ENCODE measurements around the gene SUCLG2.

The SUCLG2 gene, protein sequence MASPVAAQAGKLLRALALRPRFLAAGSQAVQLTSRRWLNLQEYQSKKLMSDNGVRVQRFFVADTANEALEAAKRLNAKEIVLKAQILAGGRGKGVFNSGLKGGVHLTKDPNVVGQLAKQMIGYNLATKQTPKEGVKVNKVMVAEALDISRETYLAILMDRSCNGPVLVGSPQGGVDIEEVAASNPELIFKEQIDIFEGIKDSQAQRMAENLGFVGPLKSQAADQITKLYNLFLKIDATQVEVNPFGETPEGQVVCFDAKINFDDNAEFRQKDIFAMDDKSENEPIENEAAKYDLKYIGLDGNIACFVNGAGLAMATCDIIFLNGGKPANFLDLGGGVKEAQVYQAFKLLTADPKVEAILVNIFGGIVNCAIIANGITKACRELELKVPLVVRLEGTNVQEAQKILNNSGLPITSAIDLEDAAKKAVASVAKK

DNA sequence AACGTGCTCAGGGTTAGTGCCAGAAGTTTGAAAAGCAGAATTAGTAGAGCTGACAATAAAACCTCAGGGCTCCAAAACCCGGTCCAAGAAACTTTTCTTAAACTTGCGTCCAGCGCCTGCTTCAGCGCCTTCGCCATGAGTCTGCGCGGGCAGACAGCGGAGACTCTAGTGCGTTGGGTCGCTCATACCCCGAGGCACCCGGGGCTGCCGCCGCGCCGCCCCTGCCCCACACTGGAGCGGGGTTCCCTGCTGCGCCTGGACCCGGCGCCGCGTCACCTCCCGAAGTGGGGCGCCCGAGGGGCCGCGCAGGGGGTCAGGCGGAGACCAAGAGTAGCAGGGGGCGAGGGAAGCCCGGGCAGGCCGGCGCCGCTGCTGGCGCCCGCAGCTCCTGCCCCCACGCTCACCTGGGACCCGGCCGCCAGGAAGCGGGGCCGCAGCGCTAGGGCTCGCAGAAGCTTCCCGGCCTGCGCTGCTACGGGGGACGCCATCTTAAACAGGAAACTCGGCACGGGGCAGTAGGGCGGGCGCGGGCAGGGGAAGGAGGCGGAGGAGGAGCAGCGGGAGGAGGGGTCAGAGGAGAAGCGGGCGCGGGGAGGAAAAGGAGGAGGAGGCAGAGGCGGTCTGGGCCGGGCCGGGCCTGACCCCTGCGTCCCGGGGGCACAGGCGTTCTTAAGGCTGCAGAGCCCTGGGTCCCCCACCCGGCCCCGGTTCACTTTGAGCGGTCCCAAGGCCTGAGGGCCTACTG, at the start of gene SUCLG2:
Gene SUCLG2 (minus strand): TSS at position 514 of the 745 bp plus-strand sequence. CDS start 26 bp downstream, at position 488.
- peak; percentile 17 for DNase-seq

DNA sequence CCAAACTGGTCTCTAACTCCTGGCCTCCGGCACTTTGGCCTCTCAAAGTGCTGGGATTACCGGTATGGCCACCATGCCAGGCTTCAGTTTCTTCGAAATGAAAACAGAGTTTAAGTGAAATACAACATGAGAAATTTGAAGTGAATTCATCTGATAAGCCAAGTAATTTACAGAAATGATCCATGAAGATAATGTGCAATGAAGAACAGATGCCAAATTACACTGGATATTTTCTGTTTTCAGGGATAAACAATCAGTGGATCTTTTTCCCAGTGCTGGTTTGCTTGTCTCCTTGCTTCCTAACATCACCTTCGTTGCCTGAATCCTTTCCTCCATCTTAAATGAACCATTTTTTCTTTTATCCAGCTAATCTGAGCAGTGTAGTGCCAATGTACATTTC, 46.2 kb upstream of the SUCLG2 start:
- no peak for DNase-seq

DNA sequence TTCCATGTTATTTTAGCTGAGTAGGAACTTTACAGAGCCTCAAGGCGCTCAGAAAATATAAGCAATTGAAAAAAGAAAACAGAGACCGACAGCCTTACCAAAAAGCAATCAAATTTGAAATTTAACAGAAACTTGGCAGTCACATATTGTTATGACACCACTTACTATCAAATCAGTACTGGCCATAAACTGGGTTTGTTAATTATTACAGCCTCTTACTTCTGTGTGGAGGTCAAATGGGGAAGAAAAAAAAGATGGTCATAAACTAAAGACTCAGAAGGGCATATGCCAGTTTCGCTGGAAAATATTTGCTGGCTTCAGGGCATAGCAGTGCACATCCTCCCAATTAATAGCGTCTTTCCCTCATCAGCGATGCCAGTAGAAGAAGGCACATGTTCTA, 45.5 kb upstream of the SUCLG2 start:
- DNase-seq: no peak

DNA sequence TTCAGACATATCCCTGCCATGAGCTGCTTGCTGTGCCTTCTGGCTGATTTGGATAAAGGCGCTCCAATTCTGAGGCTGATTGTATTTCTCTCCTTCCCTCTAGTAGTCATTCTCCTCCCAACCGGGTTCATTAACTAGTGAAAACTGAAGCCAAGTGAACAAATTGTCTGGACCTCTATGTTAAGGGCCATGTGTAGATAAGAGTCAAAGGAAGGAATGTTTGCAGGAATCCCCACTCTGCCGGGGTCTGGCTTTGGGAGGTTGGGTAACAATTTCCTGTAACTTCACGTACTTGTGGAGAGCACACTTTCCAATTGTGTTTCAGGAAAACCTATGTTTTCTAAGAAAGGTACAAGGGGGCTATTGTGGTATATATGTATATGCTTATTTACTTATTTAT, 38.2 kb upstream of the SUCLG2 start:
- DNase-seq: no peak

DNA sequence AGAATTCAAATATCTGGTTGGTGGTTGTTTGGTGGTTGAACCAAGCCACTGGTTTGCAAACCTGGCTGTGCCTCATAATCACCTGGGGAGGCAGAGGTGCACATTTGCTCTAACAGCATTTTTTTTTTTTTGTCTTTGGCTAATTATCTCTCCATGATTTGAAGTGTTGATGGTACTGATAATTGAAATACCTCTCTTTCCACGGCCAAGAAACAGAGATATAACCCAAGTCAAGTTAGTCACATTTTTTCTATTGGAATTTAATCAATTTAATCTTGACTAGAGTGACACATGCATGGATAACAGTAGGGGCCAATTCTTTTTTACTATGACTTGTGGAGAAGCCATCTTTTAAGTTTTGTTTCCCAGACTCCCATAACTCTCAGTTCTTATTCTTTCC, 37.5 kb upstream of the SUCLG2 start:
- no peak for DNase-seq

DNA sequence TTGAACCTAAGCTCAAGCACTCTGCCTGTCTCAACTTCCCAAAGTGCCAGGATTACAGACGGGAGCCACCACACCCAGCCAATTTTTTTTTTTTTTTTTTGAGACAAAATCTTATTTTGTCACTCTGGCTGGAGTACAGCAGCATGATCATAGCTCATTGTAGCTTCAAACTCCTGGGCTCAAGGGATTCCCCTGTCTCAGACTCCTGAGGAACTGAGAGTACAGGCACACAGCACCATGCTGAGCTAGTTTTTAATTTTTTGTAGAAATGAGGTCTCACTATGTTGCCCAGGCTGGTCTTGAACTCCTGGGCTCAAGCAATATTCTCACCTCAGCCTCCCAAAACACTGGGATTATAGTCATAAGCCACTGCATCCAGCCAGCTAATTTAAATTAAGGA, 36.8 kb upstream of the SUCLG2 start:
- DNase-seq: no peak

DNA sequence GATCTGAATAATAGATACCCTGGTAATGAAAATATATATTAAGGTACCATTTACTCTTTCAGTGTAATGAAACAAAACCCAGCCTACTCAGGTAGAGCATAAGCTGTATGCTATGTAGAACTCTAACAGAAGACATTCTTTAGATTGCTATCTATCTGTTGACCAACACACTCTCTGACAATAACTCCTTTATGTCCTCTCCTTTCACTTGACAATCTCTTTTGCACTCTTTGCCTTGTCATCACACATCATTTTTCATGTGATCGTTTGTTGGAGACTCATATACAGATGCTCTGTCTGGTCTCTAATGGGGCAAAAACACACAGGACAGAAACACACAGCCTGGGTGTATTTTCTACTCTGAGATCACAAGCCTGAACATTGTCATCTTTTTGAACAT, 35.4 kb upstream of the SUCLG2 start:
- no peak for DNase-seq

DNA sequence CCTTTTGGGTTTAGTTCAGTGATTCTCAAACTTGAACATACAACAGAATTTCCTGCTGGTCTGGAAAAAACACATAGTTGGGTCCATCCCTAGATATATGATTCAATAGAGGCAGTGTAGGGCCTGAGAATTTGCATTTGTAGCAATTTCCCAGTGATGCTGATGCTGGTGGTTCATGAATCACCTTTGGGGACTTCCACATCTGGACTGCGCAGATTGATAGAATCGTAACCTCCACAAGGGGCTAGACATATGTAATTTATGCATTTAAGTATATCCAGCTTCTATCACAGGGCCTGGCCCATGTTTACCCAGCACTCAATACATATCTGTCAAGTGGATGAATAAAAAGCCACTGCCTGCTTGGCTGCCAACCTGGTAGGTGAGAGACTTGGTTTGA, 33.8 kb upstream of the SUCLG2 start:
- DNase-seq: no peak

DNA sequence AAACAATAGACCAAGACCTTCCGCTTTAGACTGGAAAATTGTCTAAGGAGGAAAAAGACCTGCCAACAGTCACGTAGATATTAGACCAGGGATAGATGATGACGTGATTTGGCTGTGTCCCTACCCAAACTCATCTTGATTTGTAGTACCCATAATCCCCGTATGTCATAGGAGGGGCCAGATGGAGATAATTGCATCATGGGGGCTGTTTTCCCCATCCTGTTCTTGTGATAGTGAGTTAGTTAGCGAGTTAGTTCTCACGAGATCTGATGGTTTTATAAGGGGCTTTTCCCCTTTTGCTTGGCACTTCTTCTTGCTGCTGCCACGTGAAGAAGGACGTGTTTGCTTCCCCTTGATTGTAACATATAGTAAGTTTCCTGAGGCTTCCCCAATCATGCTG, 31.7 kb upstream of the SUCLG2 start:
- DNase-seq: no peak

DNA sequence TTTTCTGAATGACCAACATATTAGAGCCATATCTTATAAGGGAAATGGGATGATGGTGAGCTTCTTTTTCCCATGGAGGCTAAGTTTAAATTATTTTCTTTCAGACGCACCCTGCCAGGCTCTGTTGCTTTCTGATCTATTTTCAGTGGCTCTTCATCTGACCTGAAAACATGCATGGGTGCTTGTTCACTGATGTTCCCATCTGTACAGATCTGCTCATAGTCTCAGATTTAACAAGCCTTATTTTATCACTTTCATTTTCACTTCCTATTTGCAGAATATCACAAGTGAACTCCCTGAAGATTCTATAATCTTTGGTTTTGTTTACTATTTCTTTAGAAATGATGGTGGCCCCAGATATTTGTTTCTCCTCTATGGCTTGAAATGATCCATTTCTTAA, 31.1 kb upstream of the SUCLG2 start:
- DNase-seq: no peak

DNA sequence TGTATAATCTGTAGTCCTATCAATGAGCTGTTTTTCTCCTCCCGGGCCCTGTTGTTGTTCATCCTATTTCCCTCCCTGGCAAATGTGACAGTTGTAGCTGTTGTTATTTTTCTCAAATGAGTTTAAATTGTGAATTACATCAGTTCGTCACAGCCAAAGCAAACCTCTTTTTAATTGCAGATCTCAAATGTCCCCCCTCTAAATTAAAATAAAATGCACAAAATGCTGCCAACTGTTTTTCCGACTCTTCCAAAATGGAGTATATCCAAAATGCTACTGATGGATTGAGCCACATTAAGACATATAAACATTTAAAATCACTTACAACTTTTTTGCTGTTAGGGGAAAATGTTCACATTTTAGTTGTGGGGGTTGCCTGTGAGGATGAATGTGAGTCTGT, 29.8 kb upstream of the SUCLG2 start:
- DNase-seq: no peak

DNA sequence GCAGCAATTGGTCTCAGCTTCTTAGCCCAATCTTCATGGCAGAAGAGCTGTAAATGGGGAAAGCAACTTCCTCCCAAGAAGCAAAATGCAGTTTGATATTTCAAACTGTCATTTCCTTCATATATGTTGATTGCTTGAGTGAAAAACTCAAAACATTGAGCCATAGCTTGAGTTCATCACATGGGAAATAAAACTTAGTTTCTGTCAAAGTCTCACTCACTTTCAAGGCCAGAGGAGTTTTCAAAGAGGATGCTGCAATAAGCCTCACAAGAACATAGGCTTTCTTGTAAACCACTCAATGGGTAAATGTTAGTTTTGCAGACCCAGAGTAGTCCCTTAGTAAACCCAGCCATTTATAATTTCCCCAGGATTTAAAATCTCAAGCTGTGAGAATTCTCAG, 29.1 kb upstream of the SUCLG2 start:
- DNase-seq: no peak

DNA sequence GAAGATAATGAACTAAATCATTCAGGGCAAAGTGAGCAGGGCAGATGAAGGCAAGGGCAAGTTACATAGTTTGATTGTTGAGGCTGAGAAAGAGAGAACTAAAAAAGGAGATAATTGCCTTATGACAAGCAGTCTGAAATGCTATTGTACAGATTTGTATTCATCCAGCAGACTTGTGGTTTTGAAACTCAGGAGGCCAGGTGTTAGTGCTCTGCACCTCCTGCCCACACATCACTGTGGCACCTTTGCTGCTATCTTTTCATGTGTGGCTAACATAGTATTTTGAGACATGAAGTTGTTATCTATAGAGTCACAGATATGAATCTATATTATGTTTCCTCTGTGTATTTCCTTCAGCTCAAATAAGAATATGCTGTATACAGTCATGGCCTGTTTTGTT, 24.3 kb upstream of the SUCLG2 start:
- DNase-seq: no peak

DNA sequence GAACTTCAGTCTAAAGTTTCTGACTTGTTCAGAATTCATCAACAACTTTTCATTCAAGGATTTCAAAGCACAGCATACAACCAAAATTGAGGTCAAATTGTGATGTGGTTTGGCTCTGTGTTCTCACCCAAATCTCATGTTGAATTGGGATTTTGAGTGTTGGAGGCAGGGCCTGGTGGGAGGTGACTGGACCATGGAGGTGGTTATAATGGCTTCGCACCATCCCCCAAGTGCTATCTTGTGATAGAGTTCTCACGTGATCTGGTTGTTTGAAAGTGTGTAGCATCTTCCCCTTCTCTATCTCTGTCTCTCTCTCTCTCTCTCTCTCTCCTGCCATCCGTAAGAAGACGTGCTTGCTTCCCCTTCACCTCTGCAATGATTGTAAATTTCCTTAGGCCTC, 19.6 kb upstream of the SUCLG2 start:
- no peak for DNase-seq

DNA sequence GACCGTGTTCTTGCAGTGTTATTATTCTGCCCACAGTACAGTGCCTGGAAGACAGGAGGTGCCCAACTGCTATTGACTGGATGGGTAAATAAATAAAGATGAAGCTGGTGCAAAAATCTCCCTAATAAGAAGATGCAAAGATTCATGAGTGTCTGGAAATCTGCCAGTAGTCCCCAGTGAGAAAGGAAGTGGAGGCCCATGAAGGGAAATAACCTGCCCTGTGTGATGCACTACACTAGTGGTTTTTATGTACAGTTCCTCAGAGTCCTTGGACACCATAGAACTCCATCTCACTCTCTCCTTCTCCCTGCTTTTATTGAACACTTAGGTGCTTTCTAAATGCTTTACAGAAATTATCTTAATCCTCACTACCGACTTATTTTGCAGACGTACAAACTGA, 8.3 kb upstream of the SUCLG2 start:
- DNase-seq: no peak

DNA sequence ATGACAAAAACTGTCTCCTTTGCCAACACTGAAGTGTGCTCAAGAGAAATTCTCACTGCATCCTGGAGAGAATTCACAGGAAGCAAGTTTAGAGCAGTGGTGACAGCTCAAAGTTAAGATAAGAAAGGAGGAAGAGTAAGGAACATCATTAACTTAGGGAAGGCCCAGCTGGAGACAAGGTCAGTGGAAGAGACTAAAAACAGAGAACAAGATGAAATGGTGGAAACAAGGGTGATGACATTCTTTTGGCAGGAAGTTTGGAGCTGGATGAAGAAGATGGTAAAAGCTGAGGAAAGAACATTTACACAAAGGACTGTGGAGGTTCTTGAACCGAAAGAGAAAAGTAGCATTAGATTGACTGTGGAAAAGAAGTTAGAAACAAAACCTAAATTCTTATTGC, 6.7 kb upstream of the SUCLG2 start:
- DNase-seq: no peak

DNA sequence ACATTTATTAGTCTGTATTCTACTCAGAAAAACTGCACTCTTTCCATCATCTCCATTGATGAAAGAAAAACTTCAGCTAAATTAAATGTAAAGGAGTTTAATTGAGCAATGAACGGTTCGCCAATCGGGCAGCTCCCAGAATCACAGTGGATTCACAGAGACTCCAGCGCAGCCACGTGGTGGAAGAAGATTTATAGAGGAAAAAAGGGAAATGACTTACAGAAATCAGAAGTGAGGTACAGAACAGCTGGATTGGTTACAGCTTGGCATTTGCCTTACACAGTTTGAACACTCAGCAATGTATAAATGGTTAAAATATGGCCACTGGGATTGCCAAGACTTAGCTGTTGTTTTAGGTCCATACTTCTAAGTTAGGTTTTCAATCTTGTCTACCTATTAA, 2.8 kb upstream of the SUCLG2 start:
- no peak for DNase-seq

DNA sequence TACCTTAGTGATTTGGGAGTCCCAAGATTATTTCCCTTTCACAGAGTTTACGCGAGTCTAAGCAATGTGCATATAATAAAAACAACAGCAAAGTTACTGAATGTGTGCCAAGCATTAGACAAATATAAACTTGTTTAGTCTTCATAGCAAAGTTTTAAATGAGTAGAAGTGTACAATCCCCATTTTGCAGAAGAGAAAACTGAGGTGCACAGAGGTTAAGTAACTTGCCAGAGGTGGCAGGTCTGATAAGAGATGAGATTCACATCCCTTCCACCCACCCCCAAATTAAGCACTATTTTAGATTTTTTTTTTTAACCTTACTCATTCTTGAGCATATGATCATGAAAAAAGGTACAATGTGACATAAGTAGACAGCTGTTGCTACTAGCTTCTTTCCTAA, 2.2 kb upstream of the SUCLG2 start:
- no peak for DNase-seq

DNA sequence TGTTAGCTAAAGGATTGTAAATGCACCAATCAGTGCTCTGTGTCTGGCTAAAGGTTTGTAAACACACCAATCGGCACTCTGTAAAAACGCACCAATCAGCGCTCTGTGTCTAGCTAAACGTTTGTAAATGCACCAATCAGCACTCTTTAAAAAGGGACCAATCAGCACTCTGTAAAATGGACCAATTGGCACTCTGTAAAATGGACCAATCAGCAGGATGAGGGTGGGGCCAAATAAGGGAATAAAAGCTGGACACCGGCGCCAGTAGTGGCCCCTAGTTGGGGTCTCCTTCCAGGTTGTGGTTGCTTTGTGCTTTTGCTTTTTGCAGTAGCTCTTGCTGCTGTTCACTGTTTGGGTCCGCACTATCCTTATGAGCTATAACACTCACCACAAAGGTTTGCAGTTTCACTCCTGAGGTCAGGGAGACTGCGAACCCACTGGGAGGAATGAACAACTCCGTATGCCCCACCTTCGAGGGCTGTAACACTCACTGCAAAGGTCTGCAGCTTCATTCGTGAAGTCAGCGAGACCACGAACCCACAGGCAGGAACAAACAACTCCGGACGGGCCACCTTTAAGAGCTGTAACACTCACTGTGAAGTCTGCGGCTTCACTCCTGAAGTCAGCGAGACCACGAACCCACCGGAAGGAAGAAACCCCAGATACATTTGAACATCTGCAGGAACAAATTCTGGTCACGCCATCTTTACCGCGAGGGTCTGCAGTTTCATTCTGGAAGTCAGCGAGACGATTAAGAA, 1.1 kb upstream of the SUCLG2 start:
- DNase-seq: no peak

DNA sequence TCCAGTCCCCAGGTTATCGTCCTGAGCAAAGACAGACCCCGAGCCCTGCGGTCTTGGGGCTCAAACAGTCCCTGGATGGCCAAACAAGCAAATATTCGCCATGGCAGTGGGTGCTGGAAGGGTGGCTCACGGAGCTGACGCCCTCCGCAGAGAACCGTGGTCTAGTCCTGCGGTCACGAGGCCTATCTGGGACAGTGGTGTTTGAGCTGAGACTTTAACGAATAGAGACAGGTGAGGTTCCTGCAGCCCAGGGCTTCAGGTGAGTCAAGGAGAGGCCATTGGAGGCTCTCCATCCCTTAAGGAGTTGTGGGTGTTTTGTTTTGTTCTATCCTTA, 399 bp upstream of the SUCLG2 start:
- DNase-seq: no peak

DNA sequence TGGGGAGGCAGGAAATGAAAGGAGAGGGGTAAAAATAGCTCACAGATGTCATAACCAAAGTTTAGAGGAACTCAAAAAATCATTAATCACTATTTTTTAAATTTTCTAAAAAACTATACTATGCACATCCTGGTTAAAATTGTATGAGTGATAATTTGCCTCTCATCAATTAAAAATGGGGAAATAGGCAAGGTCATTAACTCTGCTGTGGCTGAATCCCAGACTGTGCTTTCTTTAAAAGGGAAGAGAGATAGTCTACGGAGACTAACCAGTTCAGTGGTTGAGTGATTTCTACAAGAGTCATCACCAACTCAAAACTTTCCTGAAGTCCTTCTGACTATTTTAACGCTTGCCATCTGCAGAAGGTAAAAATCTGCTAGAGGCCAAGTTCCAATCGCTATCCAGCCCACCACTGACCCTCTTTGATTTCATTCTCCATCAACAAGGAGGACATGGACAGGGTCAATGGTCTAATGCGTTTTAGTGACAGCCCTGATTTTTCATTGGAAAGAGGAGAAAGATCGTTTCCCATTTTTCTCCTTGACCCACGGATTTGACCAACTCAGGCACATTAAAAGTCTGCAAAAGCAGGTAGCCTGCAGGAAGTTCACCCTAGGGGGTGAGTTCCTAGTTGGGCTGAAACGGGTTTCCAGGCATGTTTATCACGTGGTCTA, 850 bp downstream of the SUCLG2 start:
- DNase-seq: no peak

DNA sequence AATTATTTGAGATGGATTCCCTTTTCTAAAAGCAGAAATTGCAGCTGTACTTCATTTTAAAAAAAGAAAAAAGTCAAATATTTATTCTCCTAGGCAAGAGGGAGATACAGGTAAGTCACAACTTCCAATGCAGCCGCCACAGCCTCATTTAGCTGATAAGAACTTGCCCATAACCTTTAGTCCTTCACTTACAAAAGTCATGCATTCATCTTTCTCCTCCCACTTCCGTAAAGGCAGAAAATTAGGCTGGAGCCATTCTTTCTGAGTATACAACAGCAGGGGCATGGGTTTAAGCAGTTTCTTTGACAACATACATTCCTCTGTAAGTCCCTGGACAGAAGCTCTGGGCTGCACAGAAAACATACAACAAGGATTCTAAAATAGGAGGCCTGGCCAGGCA, 4.3 kb downstream of the SUCLG2 start:
- DNase-seq: no peak

DNA sequence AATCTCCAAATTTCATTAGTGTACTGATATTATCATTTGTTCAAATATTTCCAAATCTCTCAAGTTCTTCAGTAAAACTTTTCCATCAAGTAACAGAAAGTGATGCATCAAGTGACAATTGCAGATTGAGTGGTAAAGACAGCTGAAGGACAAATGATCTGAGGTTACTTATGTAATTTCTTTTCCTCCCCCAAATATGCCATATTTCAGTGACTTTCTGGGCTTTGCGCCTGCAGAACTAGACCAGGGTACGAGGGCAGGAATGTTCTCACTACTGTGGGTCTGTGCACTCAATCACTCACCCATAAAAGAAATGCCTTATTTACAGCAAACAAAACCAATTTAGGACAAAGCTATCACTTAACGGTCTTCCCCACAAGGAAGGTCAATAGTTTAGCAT, 4.7 kb downstream of the SUCLG2 start:
- no peak for DNase-seq

Data from DMS153 (cell line).